HepG2 (cell line): ENCODE measurements around the gene DLL1. TPM values are rescaled to one million over a fixed set of nuclear protein-coding genes. Genes with fewer than 3 reads are reported as not detected.

Source experiments
- AHR ChIP-seq: IDR thresholded peaks from 2 replicates; pipeline ENCODE4 v1.6.1; 2018; ENCODE audit warnings: missing genetic modification reagents, missing compliant biosample characterization
- ARID2 ChIP-seq: sonication (generic); formaldehyde crosslinking; IDR thresholded peaks from 2 replicates; pipeline ENCODE4 v1.8.1; 2022; ENCODE audit warnings: mild to moderate bottlenecking, missing genetic modification reagents, borderline replicate concordance
- CBFB ChIP-seq: sonication (generic); formaldehyde crosslinking; IDR thresholded peaks from 2 replicates; pipeline ENCODE4 v1.4.0; 2020; ENCODE audit warnings: missing genetic modification reagents
- GTF2F1 ChIP-seq: fragments of 150-350 bp; IDR thresholded peaks from 2 replicates; pipeline ENCODE4 v1.6.1; 2014; ENCODE audit warnings: low read length
- HNF4G ChIP-seq, 2 experiments: sonication (generic) in 1 of 2; formaldehyde crosslinking in 1 of 2; IDR thresholded peaks; 2 replicates each; pipeline versions ENCODE4 v1.4.0 to v1.6.1; 2011 to 2020; ENCODE audit warnings: borderline replicate concordance in 2 of 2, low read depth in 2 of 2, mild to moderate bottlenecking in 2 of 2, low read length in 1 of 2, missing genetic modification reagents in 1 of 2, moderate library complexity in 1 of 2
- HOXA3 ChIP-seq: sonication (generic); formaldehyde crosslinking; IDR thresholded peaks from 2 replicates; pipeline ENCODE4 v1.5.0; 2020; ENCODE audit warnings: missing genetic modification reagents
- KLF12 ChIP-seq: sonication (generic); formaldehyde crosslinking; IDR thresholded peaks from 2 replicates; pipeline ENCODE4 v1.4.0; 2020; ENCODE audit warnings: missing genetic modification reagents, borderline replicate concordance
- PHF20 ChIP-seq: sonication (generic); formaldehyde crosslinking; IDR thresholded peaks from 2 replicates; pipeline ENCODE4 v1.5.0; 2020; ENCODE audit warnings: mild to moderate bottlenecking, missing genetic modification reagents
- PHF8 ChIP-seq: sonication (generic); formaldehyde crosslinking; IDR thresholded peaks from 2 replicates; pipeline ENCODE4 v1.5.0; 2020; ENCODE audit warnings: missing genetic modification reagents
- RXRA ChIP-seq: sonication (generic); formaldehyde crosslinking; IDR thresholded peaks from 2 replicates; pipeline ENCODE4 v1.5.1; 2020; ENCODE audit warnings: missing genetic modification reagents
- SOX5 ChIP-seq: IDR thresholded peaks from 2 replicates; pipeline ENCODE4 v1.6.1; 2016; ENCODE audit warnings: borderline replicate concordance
- SP5 ChIP-seq: IDR thresholded peaks from 2 replicates; pipeline ENCODE4 v1.6.1; 2016; ENCODE audit warnings: low read depth, borderline replicate concordance
- ZNF124 ChIP-seq: sonication (generic); formaldehyde crosslinking; IDR thresholded peaks from 2 replicates; pipeline ENCODE4 v1.4.0; 2020; ENCODE audit warnings: missing genetic modification reagents
- ZNF230 ChIP-seq: sonication (generic); formaldehyde crosslinking; IDR thresholded peaks from 2 replicates; pipeline ENCODE4 v1.4.0; 2020; ENCODE audit warnings: mild to moderate bottlenecking, missing genetic modification reagents
- ZNF329 ChIP-seq: sonication (generic); formaldehyde crosslinking; IDR thresholded peaks from 2 replicates; pipeline ENCODE4 v1.9.0; 2021; ENCODE audit warnings: low read depth, mild to moderate bottlenecking, missing genetic modification reagents
- ZNF343 ChIP-seq: sonication (generic); formaldehyde crosslinking; IDR thresholded peaks from 2 replicates; pipeline ENCODE4 v1.4.0; 2020; ENCODE audit warnings: mild to moderate bottlenecking, missing genetic modification reagents
- ZNF572 ChIP-seq: sonication (generic); formaldehyde crosslinking; IDR thresholded peaks from 2 replicates; pipeline ENCODE4 v1.5.1; 2020; ENCODE audit warnings: mild to moderate bottlenecking, missing genetic modification reagents
- ZNF674 ChIP-seq: sonication (generic); formaldehyde crosslinking; IDR thresholded peaks from 2 replicates; pipeline ENCODE4 v1.5.0; 2020; ENCODE audit warnings: low read depth, mild to moderate bottlenecking, missing genetic modification reagents
- ZNF703 ChIP-seq: sonication (generic); formaldehyde crosslinking; IDR thresholded peaks from 2 replicates; pipeline ENCODE4 v1.5.1; 2020; ENCODE audit warnings: missing genetic modification reagents, mild to moderate bottlenecking, moderate library complexity, borderline replicate concordance
- ZNF800 ChIP-seq: sonication (generic); formaldehyde crosslinking; IDR thresholded peaks from 2 replicates; pipeline ENCODE4 v1.4.0; 2020; ENCODE audit warnings: missing genetic modification reagents
- polyA plus RNA-seq, 8 experiments: library from polyadenylated mRNA; depleted of rRNA in 3 of 8; stranded (reverse) in 7 of 8; unstranded in 1 of 8; fragments of >200 nt; fragmentation: Illumina TruSeq in 4 of 8; extraction: Trizol in 4 of 8; gene quantifications; 2 replicates each; pipeline versions ENCODE4 v1.2.1 to v1.2.3, GENCODE V29; 2011 to 2016; ENCODE audit warnings: low read depth in 4 of 8, missing spikeins in 1 of 8, mixed read lengths in 1 of 8; ENCODE audit not compliant: insufficient read depth in 1 of 8
- total RNA-seq, 5 experiments: library from RNA; depleted of rRNA; stranded (reverse); fragments of >200 nt; fragmentation: Illumina TruSeq; extraction: Trizol; gene quantifications; 2 replicates each; pipeline ENCODE4 v1.2.3, GENCODE V29; 2016; ENCODE audit warnings: low read depth in 1 of 5
- TF ChIP-seq, protein P1 (sequence below): sonication (generic); formaldehyde crosslinking; IDR thresholded peaks from 2 replicates; pipeline ENCODE4 v1.5.1; 2020; ENCODE audit warnings: mild to moderate bottlenecking, missing genetic modification reagents, moderate library complexity
- TF ChIP-seq, protein P2 (sequence below): sonication (generic); formaldehyde crosslinking; IDR thresholded peaks from 2 replicates; pipeline ENCODE4 v1.4.0; 2020; ENCODE audit warnings: missing genetic modification reagents, borderline replicate concordance

The DLL1 gene
- total and polyA plus RNA-seq, 2 of the 13 experiments (the other 11 are each of a cell fraction or from before 2014, with no cell fraction given), result not detected

- TF ChIP-seq, protein P1, sequence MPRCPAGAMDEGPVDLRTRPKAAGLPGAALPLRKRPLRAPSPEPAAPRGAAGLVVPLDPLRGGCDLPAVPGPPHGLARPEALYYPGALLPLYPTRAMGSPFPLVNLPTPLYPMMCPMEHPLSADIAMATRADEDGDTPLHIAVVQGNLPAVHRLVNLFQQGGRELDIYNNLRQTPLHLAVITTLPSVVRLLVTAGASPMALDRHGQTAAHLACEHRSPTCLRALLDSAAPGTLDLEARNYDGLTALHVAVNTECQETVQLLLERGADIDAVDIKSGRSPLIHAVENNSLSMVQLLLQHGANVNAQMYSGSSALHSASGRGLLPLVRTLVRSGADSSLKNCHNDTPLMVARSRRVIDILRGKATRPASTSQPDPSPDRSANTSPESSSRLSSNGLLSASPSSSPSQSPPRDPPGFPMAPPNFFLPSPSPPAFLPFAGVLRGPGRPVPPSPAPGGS, result peak; percentile 21; the same call in 1 of the 2 replicates
- TF ChIP-seq ZNF572 (CRISPR knock-in tag) (0 out of 2 replicates have a peak, but pooled peaks have one; percentile 23), ZNF703 (CRISPR knock-in tag) (peak; percentile 73; the same call in 1 of the 2 replicates), AHR (0 out of 2 replicates have a peak, but pooled peaks have one; percentile 24), PHF20 (CRISPR knock-in tag) (no peak), PHF8 (CRISPR knock-in tag) (no peak), KLF12 (CRISPR knock-in tag) (no peak), RXRA (CRISPR knock-in tag) (peak; percentile 62; the same call in 1 of the 2 replicates), ZNF343 (CRISPR knock-in tag) (0 out of 2 replicates have a peak, but pooled peaks have one; percentile 8), CBFB (CRISPR knock-in tag) (0 out of 2 replicates have a peak, but pooled peaks have one; percentile 55), ZNF230 (CRISPR knock-in tag) (0 out of 2 replicates have a peak, but pooled peaks have one; percentile 23), SOX5 (peak; percentile 84; the same call in 1 of the 2 replicates), ZNF124 (CRISPR knock-in tag) (no peak), GTF2F1 (no peak), ARID2 (CRISPR knock-in tag) (no peak), HOXA3 (CRISPR knock-in tag) (peak; percentile 37; the same call in 1 of the 2 replicates), ZNF674 (CRISPR knock-in tag) (no peak), HNF4G (IDR thresholded peaks at IDR 0.05; ENCODE audit: borderline replicate concordance, low read depth, low read length) (0 out of 2 replicates have a peak, but pooled peaks have one; percentile 11), HNF4G (CRISPR knock-in tag; IDR thresholded peaks at IDR 0.05; ENCODE audit: borderline replicate concordance, low read depth) (peak; percentile 31; the same call in 1 of the 2 replicates), ZNF800 (peak; percentile 90), ZNF329 (CRISPR knock-in tag) (0 out of 2 replicates have a peak, but pooled peaks have one; percentile 42), SP5 (peak; percentile 21; the same call in 1 of the 2 replicates)
- TF ChIP-seq, protein P2, sequence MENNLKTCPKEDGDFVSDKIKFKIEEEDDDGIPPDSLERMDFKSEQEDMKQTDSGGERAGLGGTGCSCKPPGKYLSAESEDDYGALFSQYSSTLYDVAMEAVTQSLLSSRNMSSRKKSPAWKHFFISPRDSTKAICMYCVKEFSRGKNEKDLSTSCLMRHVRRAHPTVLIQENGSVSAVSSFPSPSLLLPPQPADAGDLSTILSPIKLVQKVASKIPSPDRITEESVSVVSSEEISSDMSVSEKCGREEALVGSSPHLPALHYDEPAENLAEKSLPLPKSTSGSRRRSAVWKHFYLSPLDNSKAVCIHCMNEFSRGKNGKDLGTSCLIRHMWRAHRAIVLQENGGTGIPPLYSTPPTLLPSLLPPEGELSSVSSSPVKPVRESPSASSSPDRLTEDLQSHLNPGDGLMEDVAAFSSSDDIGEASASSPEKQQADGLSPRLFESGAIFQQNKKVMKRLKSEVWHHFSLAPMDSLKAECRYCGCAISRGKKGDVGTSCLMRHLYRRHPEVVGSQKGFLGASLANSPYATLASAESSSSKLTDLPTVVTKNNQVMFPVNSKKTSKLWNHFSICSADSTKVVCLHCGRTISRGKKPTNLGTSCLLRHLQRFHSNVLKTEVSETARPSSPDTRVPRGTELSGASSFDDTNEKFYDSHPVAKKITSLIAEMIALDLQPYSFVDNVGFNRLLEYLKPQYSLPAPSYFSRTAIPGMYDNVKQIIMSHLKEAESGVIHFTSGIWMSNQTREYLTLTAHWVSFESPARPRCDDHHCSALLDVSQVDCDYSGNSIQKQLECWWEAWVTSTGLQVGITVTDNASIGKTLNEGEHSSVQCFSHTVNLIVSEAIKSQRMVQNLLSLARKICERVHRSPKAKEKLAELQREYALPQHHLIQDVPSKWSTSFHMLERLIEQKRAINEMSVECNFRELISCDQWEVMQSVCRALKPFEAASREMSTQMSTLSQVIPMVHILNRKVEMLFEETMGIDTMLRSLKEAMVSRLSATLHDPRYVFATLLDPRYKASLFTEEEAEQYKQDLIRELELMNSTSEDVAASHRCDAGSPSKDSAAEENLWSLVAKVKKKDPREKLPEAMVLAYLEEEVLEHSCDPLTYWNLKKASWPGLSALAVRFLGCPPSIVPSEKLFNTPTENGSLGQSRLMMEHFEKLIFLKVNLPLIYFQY (CRISPR knock-in tag), result no peak
Measured at GRCh38 chr6:170295510-170296422, 4.9 kb upstream of the DLL1 start (continued).
